CD4-positive, alpha-beta T cell treated with Interleukin-6 at 100 ng/mL for 8 hours (primary cell): ENCODE data around the gene FSD1L.

Experiments used
- DNase-seq: peaks from one replicate; pipeline ENCODE4 v3.0.0-alpha.2; 2020; ENCODE audit warnings: mixed read lengths, low spot score

Gene FSD1L

DNA sequence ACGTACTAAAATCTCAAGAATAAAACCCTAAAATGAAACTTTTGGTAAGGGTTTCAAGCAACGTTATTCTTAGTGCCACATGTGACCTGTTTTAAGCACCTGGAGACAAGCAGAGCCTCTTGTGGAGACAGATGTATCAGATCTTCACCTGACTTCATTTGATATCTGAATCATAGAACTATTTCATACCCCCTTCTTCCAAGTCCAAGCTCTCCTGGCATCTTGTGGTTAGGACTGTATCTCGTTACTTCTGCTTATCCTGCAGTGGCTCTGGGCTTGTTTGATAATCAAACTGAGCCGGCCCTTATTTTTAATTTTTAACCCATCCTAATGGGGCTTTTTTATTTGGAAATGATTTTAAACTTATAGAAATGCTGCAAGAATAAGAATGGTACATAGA is 11.1 kb upstream of the FSD1L start:
- DNase-seq = no peak

- DNase-seq = no peak
Measured at GRCh38 chr9:105437704-105438103, 10.1 kb upstream of the FSD1L start.

DNA sequence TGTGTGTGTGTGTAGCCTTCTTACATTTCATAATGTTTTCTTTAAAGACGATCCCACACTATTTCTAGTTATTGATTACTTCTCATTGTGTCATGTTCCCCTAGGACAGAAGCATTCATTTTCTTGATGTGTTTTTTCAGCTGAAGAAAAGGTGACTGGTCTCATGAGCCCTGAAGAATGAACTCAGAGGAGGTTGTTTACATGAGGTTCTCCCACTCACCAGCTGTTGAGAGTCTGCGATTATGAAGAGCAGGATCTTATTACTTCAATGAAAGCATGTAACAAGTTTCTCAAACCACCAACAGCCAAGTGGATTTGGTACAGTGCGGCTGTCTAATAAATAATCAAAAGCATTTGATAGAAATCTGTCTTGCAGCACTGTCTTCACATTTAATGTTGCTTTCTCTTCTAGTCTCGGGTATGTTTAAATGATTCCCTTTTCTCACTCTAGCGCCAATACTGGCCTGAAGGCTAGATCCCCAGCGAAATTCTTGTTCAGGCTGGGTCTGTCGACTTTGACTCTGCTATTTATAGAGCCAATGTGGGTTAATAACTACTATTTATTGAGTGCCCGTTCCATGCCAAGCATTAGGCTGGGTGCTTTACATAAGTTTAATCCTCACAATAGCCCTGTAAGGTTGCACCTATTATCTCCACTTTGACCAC is 9.6 kb upstream of the FSD1L start:
- DNase-seq = no peak

DNA sequence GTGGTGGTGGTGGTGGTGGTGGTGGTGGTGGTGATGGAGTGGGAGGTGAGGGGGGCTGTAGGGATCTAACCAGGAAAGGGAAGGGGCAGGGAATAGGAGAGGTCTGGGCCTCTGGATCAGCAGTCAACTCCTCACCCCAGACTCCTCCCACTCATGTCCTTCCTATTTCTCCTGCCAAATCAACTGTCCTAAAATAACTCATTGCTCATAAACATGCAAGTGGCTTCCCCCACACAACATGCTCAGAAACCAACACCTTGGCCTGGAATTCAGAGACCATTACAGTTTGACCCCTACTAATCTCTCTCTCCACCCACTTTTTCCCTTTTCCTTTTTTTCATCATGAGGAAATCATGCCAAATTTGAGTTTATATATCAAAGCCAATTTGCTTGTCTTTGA is 8.4 kb upstream of the FSD1L start:
- DNase-seq = no peak

DNA sequence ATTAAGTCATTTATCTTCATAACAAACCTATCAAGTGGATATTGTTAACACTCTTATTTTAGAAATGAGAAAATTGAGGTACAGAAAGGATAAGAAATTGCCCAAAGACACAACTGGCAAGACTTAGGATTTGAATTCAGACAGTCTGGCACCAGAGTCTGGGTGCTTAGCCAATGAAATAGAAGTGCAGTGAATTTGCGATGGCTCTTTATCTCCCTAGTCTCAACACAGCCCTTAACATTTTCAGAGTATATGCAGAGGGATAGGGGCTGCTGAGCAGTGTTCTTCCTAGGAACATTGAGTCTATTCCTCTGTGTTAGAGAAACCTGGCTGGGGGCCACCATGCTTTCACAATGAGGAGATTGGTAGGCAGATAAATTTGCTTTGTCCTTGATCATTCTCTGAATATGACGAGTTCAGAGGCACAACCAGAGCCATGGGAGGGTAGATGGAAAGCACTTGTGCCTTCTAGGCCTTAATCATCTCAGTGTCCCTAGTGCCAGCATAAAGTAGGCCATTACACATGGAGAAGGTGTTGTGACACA is 6.1 kb upstream of the FSD1L start:
- DNase-seq = no peak

DNA sequence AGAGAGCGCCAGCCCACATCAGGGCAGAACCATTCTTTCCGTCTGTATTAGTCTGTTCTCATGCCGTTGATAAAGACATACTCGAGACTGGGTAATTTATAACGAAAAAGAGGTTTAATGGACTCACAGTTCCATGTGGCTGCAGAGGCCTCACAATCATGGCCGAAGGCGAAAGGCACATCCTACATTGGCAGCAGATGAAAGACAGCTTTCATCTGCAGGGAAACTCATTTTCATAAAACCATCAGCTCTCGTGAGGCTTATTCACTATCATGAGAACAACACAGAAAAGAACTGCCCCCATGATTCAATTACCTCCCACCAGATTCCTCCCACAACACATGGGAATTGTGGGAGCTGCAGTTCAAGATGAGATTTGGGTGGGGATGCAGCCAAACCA is 4.7 kb upstream of the FSD1L start:
- DNase-seq = no peak

DNA sequence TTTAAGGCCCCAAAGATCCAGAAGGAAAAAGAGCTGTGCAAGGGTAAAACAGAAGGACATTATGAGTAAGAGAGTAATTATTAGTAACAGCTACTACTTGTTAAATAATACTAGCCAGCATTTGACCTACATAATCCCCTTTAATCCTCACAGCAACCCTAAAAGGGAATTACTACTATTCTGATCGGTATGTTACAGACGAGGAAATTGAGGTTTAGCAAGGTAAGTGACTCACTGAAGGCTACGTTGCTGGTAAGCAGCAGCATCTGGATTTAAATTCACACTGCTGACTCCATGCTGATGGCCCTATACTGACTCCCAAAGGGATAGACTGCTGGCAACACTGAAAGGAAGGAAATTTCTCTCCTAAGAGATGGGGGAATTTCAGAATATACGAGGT is 3.7 kb upstream of the FSD1L start:
- no peak for DNase-seq

GRCh38 chr9:105445203-105445881 is 2.5 kb upstream of the FSD1L start:
- no peak for DNase-seq

GRCh38 chr9:105447386-105447813 is 434 bp upstream of the FSD1L start:
- no peak for DNase-seq

DNA sequence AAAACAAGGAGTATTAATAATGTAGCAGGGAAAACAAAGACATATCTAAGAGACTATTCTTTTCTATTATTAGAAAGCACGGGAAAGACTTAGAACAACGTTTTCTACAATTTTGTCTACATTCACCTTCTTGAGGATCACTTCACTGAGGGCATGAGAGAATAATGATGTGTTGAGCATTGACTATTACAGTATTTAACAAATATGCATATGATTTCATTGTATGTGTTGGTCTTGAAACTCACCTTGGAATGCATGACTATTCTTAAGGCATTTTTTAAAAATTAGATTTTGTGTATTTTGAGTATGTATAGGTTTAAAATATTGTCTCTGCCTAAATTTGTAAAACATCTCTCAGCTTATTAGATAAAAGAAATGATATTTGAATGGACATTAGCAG is 1.2 kb downstream of the FSD1L start:
- no peak for DNase-seq

- no peak for DNase-seq
Measured at GRCh38 chr9:105452185-105452584, 4.4 kb downstream of the FSD1L start.

DNA sequence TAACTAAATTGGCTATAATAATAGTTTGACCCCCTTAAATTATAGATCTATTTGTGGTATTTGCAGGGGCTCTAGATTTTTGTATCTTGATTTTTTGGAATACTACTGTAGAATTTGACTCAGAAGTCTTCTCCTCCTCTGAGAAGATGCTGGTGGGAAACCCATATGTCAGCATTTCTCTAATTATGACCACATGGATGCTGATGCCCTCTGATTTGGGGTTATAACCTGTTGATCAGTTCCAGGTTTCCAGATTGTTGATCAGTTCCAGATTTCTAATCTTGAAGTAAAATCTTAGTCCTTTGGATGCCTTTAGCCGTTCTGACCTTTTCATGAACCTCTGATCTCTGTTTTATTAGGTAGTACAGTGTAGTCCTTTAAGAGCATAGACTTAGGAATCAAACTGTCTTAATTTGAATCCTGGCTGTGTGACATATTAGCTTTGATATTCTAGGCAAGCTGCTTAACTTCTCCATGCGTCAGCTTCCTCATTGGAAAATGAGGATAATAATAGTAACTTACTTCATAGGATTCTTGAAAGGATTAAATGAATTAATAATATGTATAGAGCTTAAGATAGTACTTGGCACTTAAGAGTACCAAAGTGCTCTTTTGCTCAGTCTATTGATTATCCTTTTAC is 8.1 kb downstream of the FSD1L start:
- no peak for DNase-seq

DNA sequence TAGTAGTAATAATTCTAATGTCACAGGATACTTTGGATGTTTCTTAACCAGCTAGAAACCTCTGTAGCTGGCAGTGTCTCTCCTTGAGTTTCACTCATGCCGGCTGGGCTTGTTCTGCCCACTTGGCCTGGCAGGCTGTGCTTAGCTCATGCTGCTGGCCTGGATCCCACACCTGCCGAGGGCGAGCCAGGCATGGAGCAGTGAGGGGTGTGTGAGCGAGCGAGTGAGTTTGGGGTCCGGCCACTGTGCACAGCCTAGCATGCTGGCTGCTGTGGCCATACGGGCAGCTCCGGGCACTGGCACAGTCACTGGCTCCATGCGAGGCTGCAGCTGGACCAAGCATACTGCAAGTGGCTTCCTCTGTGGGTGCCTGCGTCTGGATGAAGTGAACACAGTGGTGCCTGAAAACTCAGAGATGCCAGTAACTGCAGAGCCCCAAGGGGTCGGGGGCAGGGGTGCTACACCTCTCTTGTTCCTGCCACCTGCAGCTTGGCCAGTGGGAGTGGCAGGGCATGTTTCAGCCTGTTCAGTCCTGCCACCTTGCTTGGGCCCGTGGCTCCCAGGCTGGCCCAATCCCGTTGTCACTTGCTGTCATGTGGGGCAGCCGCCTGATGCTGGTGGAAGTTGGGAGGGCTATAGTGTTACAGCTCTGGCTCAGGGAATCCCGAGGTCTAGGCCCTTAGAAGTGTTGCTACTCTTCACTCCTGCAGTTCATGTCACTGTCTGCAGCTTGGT is 9.9 kb downstream of the FSD1L start:
- DNase-seq = no peak

DNA sequence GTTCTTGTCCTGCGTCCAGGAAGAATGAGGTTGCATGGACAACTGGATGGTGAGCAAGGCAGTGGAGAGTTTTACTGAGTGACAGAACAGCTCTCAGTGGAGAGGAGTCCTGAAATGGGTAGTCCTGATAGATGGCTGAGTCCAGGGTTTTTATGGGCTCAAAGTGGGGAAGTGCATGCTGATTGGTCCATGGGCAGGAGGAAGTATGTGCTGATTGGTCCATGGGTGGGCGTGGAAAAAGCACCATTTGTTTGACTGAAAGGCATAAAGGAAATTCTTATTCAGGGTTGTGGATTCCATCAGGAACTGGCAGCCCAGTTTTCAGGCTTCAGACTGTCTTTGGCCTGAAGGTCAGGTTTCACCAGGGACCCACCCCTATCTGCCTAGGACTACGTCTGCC is 10.6 kb downstream of the FSD1L start:
- no peak for DNase-seq

DNA sequence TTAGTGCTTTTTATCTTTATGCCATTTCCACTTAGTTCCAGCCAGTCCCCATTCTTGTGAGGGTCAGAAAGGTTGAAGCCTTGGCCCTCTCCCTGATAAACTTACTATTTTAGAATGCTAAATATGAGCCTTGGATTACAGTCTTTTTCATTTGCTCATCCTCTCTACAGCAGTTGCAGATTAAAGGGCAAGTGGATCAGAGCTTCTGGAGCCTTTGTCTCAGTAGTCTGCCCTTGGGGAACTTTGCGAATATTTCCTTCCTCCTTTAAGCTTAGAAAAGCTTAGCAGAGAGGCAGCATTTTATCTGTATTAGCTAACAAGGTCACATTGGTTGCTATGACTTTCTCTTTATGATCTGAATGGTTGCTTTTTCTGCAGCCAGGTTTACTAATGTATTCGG is 11.5 kb downstream of the FSD1L start:
- no peak for DNase-seq

DNA sequence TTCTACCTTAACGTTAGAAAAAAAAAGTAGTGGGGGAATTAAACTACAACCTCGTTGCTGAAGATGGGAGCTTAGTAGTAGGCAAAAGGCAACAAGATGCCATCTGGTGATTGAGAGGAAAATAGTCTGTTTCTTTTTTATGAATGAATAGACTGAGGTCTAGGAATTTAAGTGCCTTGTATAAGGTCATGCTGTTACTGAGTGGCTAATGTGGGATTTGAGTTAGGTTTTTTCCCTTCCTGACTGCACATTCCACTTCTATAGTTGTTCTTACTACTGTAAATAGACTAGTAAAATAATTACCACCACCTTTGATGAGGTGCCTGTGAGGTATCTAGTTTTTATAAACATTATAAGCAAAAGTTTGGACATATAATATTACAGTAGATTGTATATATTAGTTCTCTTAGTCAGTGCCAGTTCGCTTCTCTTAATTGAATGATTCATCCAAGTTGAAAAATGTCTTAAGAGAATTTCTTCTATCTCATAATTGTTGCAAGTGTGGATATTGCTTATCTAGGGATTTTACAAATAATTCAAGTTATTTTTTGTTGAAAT is 19.1 kb downstream of the FSD1L start:
- no peak for DNase-seq

DNA sequence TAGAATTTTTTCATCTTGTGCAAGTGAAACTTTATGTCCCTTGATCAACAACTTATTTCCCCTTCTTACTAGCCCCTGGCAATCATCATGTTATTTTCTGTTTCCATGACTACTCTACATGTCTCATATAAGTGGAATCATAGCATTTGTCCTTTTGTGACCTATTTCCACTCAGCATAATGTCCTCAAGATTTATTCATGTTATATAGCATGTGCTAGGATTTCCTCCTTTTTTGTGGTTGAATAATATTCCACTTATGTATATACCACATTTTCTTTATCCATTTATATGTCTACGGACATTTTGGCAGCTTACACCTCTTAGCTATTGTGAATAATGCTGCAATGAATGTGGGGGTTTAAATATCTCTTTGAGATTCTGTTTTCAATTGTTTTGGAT is 21.0 kb downstream of the FSD1L start:
- no peak for DNase-seq

DNA sequence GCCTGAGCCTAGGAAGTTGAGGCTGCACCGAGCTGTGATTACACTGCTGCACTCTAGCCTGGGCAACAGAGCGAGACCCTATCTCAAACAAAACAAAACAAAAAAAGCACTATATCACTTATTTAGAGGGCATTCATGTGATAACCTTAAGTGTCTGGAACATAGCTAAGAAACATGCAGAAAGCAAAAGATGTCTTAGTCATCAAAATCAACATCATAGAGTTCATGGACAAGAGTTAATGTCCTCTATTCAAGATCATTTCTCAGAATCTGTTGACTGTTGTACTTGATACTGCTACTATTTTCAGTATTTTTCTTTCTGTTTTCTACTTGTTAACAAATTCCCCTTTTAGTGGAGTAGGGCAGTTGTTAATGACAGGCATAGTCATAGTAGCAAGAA is 25.4 kb downstream of the FSD1L start:
- DNase-seq = no peak

DNA sequence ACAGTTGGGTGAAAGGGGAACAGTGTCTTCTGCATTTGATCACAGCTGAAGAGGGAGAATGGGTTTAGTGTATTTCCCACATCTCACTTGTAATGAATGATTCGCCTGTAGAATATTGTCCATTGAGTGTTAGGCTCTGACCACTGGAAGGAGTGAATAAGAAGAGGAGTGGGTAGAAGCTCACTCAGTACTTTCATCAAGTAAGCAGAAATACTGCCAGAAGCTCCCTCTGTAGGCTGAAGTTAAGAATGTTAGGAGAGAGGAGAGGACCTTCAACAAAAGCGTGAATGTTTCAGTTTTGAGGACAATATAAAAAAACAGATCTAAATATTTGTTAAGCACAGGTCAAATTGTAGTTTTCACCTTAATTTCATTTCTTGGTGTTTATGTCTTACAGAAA is 27.5 kb downstream of the FSD1L start:
- DNase-seq = no peak

GRCh38 chr9:105479846-105480245 is 32.0 kb downstream of the FSD1L start:
- DNase-seq = no peak

DNA sequence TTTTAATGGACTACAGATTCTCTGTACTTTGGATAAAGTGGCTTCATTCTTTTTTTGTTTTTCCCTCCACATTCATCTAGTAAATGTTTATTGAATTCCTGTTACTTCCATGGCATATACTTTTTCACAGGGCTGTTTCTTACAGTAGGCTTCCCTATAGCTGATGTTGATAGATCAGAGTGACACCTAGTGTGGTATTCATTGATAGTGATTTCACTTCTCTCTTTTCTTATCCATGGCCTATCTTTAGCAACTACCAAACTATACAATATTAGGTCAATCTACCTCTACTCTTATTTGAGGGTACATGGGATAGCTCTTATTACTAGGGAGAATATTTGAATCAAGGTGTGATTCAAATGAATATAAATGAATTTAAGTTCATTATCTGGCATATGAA is 35.8 kb downstream of the FSD1L start:
- DNase-seq = no peak

DNA sequence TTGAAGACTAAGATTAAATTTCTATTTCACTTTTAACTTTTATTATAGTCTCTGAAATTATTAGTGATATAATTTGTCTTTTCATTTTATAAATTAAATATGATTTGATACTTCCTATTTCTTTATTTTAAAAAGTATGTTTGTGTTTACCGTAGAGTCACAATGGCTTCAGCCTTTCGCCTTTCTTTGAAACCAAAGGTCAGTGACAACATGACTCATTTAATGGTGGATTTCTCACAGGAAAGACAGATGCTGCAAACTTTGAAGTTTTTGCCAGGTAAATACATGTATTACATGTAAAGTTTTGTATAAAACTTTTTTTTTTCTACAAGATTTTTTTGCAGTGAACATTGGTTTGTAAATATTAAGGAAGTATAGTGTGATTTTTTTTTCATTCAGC is 36.4 kb downstream of the FSD1L start:
- DNase-seq = no peak
